HG02981 (cell line): ENCODE results near the gene HAAO.
"Not testable (repeated sequence)": the region's sequence is repeated elsewhere in the genome, so short reads cannot be mapped to it uniquely, and the experiment has no call there.

Experiments used
- ATAC-seq: cut with Tn5 transposase; IDR thresholded peaks from one replicate; pipeline ENCODE4 v1.9.1; 2021; ENCODE audit warnings: mild to moderate bottlenecking, moderate library complexity; ENCODE audit not compliant: unreplicated experiment

HAAO gene

GRCh38 chr2:42792583-42793333 lies at the start of gene HAAO:
Gene HAAO (minus strand): TSS chr2:42792583. CDS start chr2:42792536, 47 bp downstream.
- ATAC-seq = no peak

GRCh38 chr2:42841344-42841743 lies 49.0 kb upstream of the HAAO start:
- no peak for ATAC-seq

GRCh38 chr2:42840760-42841159 lies 48.4 kb upstream of the HAAO start:
- no peak for ATAC-seq

GRCh38 chr2:42839809-42840501 lies 47.6 kb upstream of the HAAO start:
- no peak for ATAC-seq

- no peak for ATAC-seq
Measured at GRCh38 chr2:42838133-42838532, 45.8 kb upstream of the HAAO start.

GRCh38 chr2:42835577-42836371 lies 43.4 kb upstream of the HAAO start:
- ATAC-seq = no peak

GRCh38 chr2:42834161-42834560 lies 41.8 kb upstream of the HAAO start:
- ATAC-seq = no peak

GRCh38 chr2:42832289-42832634 lies 39.9 kb upstream of the HAAO start:
- no peak for ATAC-seq

GRCh38 chr2:42831575-42832288 lies 39.3 kb upstream of the HAAO start:
- ATAC-seq = not testable (repeated sequence)

- ATAC-seq = no peak
Measured at GRCh38 chr2:42830922-42831574, 38.7 kb upstream of the HAAO start.

- ATAC-seq = no peak
Measured at GRCh38 chr2:42829671-42830440, 37.5 kb upstream of the HAAO start.

GRCh38 chr2:42828487-42829425 lies 36.4 kb upstream of the HAAO start:
- peak; percentile 79 for ATAC-seq

GRCh38 chr2:42827647-42828486 lies 35.5 kb upstream of the HAAO start:
- peak; percentile 71 for ATAC-seq

GRCh38 chr2:42826231-42826630 lies 33.8 kb upstream of the HAAO start:
- ATAC-seq = no peak

- ATAC-seq = no peak
Measured at GRCh38 chr2:42824454-42824807, 32.0 kb upstream of the HAAO start.

- no peak for ATAC-seq
Measured at GRCh38 chr2:42823744-42824453, 31.5 kb upstream of the HAAO start.

- ATAC-seq = no peak
Measured at GRCh38 chr2:42819160-42819559, 26.8 kb upstream of the HAAO start.
